ENCODE data around the gene NEUROD1.

NEUROD1 gene

DNA sequence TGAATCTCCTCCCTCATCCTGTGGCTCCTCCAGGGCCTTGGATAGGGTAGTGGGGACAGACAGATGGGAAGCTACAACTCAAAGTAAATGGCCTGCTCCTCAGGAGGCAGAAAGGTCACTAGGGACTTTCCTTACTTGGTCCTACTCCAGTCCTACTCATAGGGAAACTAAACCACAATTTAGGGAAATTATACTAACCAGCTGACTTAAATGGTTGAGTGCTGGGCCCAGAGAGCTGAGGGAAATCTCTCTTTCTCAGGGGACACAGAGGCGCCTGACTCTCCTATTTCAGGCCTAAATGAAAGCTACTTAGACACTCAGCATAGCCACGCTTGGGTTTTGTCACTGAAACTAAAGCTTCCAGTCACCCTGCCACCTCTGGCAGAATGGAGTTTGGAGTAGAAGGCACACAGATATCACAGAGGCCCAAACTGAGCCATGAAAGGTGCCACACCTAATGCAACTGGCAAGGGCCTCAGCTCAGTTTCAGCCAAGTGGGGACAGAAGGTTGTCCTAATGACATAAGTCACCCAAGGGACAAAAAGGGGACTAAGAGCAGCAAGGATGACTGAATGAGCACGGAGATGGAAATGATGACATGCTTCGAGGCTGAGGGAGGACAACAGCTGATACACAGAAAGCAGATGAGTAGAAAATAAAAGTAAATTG, 47.5 kb downstream of the NEUROD1 start:
- no peak for FAIRE-seq

DNA sequence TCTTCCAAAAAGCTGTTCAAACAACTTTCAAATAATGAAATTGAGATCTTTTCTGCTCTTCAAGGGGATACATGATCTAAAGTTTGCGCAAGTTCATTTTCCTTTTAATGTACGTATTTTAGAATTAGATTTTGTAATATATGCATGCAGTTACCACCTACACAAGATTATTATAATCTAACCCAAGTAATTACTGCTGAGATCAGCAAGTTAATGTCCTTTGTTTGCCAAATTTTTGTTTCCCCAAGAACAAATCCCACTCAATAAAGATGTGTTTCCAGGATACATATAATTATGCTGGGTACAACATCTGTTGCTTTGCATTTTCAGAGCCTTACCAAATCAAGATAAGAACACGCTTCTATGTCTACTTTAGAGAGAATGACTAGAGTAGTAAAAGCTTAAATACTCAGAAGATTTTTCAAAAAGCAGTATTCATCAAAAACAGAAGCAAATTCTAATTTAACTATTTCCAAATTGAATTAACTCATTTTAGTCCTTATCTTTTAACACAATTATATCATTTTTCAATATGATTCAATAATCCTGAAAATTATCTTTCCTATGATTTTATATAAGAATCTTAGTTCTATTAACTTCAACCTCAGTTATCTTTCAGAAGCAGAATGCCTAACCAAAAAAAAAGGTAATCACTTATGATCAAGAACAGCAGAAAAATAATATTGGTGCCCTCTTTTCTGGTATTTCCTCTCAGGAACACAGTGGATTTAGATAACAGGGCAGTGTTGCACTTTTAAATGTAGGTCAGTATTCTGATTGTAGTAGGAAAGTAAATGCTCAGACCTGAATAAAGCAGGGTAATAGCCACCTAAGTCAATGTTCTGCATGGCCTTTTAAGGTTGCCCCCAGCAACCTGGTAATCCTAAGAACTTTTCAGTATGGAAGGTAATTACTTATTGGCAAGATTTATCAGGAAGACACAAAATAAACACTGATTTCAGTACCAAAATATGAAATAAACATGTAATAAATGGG, 51.4 kb downstream of the NEUROD1 start:
- peak; percentile 99 for FAIRE-seq

- no peak for FAIRE-seq
These were observed 52.8 kb downstream of the NEUROD1 start for GRCh38 chr2:181627545-181627944.

DNA sequence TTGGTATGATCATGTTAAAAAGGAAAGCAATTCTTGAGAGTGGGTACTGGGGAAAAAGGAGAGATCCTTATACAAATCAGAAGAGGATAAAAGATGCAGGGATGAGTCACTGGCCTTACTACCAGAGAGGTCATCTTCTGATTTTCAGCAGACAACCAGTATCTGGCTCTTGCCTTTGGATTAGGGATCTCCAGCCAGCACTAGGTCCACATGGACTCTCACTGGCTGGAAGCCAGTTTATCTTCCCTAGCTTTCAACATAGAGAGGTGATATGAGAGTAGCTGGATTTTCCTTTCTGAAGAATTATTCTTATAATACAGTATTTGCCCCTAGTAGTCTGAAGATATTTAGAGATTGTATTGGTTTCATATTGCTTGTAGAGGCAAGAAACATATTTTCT, 53.6 kb downstream of the NEUROD1 start:
- FAIRE-seq: peak; percentile 38

Data from islet of Langerhans (tissue), 1 donor.